ENCODE results near the gene HELQ.
"Not testable (repeated sequence)": the region's sequence is repeated elsewhere in the genome, so short reads cannot be mapped to it uniquely, and the experiment has no call there.

HELQ gene

GRCh38 chr4:83438719-83439118 lies 16.9 kb downstream of the HELQ start:
- no peak for DNase-seq

DNA sequence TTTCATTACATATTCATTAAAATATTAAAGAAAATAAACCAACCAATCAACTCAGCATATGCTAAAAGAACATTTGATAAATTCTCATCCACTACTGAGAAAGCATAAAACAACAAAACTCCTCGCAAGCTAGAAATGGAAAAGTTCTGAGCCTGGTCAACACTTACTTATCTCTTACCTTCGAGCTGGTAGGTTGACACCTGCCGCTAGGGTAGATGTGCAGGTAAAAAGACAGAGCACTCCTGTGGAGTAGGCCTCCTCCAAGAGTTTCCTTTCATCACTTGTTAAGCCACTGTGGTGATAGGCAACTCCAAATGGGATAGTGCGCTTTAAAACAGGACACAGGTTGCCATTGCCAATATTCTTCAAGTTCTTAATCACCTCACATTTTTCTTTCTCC lies 18.9 kb downstream of the HELQ start:
- no peak for DNase-seq

GRCh38 chr4:83431200-83431599 lies 24.4 kb downstream of the HELQ start:
- DNase-seq = no peak

GRCh38 chr4:83418211-83418610 lies 37.4 kb downstream of the HELQ start:
- DNase-seq = no peak

- no peak for DNase-seq
Measured at GRCh38 chr4:83417566-83417965, 38.1 kb downstream of the HELQ start.

DNA sequence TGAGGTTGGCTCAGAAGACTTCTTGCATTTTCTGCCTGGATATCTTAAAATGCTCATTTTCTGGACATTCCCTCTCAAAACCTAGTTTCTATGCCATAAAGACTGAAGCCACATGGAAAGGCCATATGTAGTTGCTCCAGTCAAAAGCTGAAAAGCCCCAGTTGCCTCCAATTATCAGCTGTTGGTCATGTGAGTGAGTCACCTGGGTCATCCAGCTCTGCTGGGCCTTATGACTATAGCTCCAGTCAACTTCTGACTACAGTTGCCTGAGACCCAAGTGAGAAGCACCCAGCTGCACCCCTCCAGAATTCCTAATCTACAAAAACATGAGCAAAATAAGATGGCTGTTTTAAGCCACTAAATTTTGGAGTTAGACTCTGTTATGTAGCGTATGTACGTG lies 41.9 kb downstream of the HELQ start:
- DNase-seq = no peak

DNA sequence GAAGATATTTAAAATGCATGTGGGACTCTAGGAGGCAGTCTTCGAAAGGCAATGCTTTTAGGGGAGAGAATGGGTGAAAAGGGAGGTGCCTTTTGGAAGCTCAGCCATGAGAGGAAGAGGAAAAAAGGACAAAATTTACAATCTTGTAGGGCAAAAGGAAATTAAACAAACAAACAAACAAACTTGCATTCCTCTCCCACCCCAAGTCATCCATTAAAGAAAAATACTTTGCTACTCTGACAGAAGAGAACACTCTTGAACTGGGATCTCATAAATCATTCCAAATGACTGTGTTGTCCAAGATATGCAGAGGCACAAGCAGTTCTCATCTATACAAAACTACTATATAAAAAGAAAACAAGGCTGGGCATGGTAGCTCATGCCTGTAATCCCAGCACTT lies 46.7 kb downstream of the HELQ start:
- no peak for DNase-seq

DNA sequence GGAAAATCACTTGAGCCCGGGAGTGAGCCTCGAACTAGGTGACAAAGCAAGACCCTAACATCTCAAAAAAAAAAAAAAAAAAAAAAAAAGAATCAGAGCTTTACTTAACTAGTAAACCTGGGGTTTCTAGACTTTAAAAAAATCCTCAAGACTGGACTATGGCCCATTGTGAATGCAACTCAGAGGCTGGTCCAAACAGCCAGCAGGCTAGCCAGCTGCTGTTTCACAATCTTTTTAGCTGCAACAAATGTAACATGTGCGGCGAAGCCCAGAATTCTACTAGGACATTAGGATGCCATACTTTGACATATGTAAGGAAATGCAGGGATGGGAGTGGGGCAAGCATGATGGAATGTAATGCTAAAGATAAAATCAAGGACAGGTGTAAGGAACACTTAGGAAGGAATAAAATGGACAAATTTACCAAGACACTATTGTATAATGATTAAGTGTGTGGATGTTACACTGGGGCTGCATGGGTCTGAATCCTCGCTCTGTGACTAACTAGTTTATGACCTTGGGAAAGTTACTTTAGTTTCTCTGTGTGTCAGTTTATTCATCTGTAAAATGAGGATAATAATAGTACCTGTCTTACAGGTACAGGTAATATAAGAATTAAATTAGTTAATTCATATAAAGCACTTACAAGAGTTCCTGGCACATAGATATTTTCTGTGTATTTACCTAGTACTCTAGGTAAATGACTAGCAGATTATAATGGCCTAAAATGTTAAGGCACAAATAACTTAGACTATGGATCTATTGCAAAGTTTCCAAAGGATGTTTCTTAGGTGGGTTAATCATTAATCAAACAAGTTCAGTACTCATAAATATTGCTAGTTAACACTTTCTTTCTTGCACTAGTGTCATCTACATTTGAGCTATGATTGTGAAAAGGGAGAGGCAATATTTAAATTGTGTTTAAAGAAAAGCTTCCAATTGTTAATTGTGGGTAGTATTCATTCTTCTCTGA lies 49.5 kb downstream of the HELQ start:
- no peak for DNase-seq

DNA sequence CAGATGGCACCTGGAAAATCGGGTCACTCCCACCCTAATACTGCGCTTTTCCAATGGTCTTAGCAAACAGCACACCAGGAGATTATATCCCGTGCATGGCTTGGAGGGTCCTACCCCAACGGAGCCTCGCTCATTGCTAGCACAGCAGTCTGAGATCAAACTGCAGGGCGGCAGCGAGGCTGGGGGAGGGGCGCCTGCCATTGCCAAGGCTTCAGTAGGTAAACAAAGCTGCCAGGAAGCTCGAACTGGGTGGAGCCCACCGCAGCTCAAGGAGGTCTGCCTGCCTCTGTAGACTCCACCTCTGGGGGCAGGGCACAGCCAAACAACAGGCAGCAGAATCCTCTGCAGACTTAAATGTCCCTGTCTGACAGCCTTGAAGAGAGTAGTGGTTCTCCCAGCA lies 57.5 kb downstream of the HELQ start:
- DNase-seq = not testable (repeated sequence)

GRCh38 chr4:83393908-83394307 lies 61.7 kb downstream of the HELQ start:
- DNase-seq = no peak

DNA sequence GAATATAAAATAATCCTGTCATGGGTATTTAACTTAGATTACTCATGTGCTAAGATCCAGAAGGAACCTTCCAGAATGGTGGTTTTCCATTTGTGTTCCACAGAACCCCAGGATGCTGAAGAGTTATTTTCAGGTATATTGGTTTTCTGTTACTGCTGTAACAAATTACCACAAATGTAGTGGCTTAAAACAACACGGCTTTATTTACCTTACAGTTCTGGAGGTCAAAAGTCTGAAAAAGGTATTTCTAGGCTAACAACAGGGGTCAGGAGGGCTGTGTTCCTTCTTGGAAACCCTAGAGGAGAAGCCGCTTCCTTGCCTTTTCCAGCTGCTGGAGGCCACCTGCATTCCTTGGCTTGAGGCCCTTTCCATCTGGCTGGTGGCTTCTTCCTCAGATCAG lies 63.1 kb downstream of the HELQ start:
- DNase-seq = no peak

GRCh38 chr4:83390944-83391343 lies 64.7 kb downstream of the HELQ start:
- no peak for DNase-seq

DNA sequence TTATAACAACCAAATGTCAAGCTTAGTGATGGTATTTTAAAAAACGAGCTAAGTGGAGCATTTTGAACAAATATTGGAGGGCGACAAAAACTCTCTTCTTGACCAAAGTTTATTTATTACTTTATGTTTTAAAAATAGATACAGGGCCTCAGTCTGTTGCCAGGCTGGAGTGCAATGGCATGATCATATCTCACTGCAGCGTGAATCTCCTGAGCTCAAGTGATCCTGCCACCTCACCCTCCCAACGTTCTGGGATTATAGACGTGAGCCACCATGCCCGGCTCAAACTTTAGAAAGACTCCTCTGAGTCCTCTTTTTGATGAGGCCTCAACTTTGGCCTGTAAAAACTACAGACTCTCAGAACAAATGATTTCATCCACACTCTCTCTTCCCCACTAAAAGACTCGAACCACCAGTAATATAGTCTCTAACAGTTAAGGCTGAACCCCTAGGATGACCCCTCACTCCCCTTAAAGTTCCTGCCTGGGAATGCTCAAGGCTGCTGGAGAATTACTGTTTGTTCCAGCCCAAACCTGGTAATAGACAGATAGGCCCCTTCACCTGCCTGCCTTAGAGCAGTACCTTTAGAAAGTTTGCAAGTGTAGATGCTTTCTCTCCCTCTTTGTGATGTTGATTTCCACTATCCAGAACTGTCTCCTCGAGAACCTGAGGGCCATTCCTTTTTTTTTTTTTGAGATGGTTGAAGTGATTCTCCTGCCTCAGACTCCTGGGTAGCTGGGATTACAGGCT lies 65.7 kb downstream of the HELQ start:
- no peak for DNase-seq

DNA sequence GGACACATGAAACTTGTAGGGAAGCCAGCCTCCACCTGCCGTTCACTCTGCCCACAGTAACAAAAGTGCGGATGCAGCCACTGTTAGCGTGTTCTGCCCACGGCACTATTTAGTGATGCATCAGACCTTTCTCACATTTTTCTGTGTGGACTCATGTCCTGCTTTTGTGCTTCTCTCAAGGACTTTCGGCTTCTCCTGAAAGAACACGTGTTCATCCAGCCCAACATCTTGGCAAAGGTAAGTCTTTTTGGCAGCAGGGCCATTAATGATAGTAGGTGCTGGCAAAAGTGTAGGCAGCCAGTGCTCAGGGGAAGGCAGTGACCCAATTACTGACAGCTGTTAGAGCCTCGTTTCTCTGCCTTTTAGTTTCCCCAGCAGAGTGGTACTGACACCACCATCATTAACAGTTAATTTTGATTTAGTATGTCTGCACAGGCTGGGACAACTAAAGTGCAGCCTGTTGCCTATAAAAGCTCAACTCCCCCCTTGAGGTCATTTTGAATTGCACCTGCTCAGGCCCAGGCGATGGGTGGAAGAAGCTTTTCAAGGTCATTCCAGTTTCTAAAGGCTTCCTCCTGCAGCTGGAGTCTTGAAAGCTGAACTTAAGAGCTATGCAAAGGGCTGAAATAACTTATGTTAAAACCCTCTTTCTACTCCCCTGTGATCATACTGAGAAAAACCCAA lies 66.4 kb downstream of the HELQ start:
- peak; percentile 43 for DNase-seq

GRCh38 chr4:83388313-83388676 lies 67.3 kb downstream of the HELQ start:
- no peak for DNase-seq

DNA sequence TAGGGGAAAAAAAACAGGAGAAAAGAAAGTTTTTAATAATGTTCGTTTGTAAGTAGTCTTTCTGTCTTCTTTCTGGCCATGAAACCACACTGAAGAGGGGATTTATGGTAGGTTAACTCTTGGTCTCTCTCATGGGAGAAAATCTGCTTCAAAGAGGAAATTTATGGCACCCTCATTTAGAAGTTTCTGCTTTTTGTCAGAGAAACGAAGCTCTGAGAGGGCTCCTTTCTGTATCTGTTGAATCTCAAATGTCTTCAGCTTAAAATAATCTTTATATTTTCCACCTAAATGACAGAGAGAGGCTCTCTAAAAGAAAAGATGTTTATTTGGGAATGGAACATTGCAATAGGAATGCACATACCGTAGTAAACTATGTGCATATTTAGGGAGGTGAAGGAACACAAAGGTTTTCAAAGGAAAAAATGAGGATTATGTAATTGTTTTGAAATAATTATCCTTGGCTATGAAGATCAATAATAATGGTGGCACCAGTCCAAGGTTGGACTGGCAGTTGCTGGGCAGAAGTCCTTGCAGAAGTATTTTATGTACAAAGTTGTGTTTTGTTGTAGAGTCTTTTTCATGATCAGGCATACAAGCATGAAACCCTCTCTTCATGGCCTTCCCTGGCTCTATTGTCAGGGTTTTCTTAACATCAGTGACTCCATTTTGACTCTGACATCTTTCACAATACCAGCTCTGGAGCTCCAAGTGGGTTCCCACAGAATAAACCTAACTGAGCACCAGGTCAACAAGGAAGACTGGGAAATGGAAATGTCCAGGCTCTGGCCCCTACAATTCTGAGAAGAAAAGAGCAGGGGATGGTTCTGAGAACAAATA lies 67.9 kb downstream of the HELQ start:
- DNase-seq = no peak

GRCh38 chr4:83387012-83387411 lies 68.6 kb downstream of the HELQ start:
- no peak for DNase-seq

DNA sequence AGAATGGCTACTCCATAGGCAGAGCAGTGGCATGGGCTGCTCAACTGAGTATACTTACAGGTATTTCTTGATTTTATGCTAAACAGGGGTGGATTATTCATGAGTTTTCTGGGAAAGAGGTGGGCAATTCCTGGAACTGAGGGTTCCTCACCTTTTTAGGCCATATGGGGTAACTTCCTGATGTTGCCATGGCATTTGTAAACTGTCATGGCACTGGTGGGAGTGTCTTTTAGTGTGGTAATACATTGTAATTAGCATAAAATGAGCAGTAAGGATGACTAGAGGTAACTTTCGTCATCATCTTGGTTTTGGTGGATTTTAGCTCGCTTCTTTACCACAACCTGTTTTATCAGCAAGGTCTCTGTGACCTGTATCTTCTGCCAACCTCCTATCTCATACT lies 72.8 kb downstream of the HELQ start:
- no peak for DNase-seq

DNA sequence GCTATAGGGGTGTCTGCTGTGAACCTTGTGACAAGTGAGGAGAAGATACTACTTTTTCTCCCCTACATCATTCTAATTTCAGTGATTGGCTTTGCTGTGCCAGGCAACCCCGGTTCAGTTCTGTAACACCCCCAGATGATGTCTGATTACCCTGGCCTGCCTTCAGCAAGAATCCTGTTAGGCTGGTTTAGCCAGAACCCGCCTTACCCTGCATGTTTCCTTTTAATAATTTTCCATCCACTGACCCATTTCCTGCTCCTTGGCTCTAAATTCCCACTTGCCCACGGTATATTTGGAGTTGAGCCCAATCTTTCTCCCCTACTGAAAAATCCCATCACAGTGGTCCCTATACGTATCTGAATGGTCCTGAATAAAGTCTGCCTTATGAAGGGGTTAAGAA lies 74.5 kb downstream of the HELQ start:
- DNase-seq = no peak

- DNase-seq = no peak
Measured at GRCh38 chr4:83378419-83378818, 77.2 kb downstream of the HELQ start.

DNA sequence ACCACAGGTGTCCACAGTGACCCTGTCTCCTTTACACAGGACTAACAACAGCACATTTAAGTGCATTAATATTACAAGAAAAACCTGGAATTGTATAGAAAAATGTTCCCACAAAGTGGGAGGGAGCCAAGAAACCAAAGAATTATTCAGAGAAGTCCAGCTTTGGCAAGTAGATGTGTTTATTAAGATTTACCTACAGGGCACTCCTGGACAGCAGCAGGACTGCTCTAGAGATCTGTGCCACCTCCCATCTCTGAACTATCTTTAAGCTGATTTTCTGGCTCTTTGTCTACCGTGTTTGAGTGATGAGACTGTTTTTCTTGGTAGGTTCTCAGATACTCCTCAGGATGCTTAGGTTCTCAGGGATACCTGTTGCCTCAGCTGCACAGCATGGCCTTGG lies 82.7 kb downstream of the HELQ start:
- DNase-seq = no peak

GRCh38 chr4:83371936-83372335 lies 83.7 kb downstream of the HELQ start:
- no peak for DNase-seq

DNA sequence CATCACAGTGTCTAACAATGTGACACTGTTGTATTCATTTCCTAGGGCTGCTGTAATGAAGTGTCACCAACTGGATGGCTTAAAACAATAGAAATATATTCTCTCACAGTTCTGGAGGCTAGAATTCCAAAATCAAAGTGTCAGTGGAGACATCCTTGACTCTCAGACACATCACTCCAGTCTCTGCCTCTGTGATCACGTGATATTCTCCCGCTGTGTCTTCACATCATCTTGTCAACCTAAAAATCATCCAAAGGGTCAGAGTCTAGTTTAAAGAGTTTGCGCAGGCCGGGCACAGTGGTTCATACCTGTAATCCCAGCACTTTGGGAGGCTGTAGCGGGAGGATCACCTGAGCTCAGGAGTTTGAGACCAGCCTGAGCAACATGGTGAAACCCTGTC lies 84.4 kb downstream of the HELQ start:
- no peak for DNase-seq

All from left hindlimb (tissue), 1 donor.